Trophoblast cell (in vitro differentiated cells and primary cell): Measurements from ENCODE around the gene TFB2M.

Experiments
- DNase-seq, 2 donors: peaks; one replicate each; pipeline ENCODE4 v3.0.0-alpha.2; 2016
- H2AFZ ChIP-seq: 2 replicates; pipeline ENCODE4 v1.6.1; 2013; ENCODE audit warnings: low read length, moderate library complexity, mild to moderate bottlenecking; ENCODE audit not compliant: insufficient read depth, poor library complexity
- H2AK5ac ChIP-seq: 2 replicates; pipeline ENCODE4 v1.6.1; 2013; ENCODE audit warnings: mild to moderate bottlenecking, low read length
- H2BK120ac ChIP-seq: 2 replicates; pipeline ENCODE4 v1.6.1; 2013; ENCODE audit warnings: low read length, mild to moderate bottlenecking, moderate library complexity; ENCODE audit not compliant: insufficient read depth, poor library complexity
- H2BK12ac ChIP-seq: 2 replicates; pipeline ENCODE4 v1.6.1; 2013; ENCODE audit warnings: mild to moderate bottlenecking, low read length, moderate library complexity
- H2BK5ac ChIP-seq: 2 replicates; pipeline ENCODE4 v1.6.1; 2013; ENCODE audit warnings: low read length, low read depth, moderate library complexity, mild to moderate bottlenecking; ENCODE audit not compliant: poor library complexity
- H3K14ac ChIP-seq: 2 replicates; pipeline ENCODE4 v1.6.1; 2013; ENCODE audit warnings: mild to moderate bottlenecking, low read length
- H3K18ac ChIP-seq: 2 replicates; pipeline ENCODE4 v1.6.1; 2013; ENCODE audit warnings: mild to moderate bottlenecking, low read length
- H3K23ac ChIP-seq: 2 replicates; pipeline ENCODE4 v1.6.1; 2013; ENCODE audit warnings: low read length
- H3K27ac ChIP-seq: 2 replicates; pipeline ENCODE4 v1.5.1; 2013; ENCODE audit warnings: low read depth, mild to moderate bottlenecking, inconsistent platforms, low read length, moderate library complexity
- H3K27me3 ChIP-seq: 2 replicates; pipeline ENCODE4 v1.6.1; 2013; ENCODE audit warnings: inconsistent platforms, mild to moderate bottlenecking, low read length, moderate library complexity; ENCODE audit not compliant: insufficient read depth
- H3K36me3 ChIP-seq, 2 experiments: 1 replicate in 1 of 2; 2 replicates in 1 of 2; pipeline ENCODE4 v1.6.1; 2013; ENCODE audit warnings: low read length in 2 of 2, mild to moderate bottlenecking in 2 of 2, moderate library complexity in 1 of 2; ENCODE audit not compliant: insufficient read depth in 2 of 2, control insufficient read depth in 1 of 2
- H3K4ac ChIP-seq: 2 replicates; pipeline ENCODE4 v1.6.1; 2013; ENCODE audit warnings: low read depth, mild to moderate bottlenecking, low read length, moderate library complexity
- H3K4me1 ChIP-seq, 2 experiments: 1 replicate in 1 of 2; 2 replicates in 1 of 2; pipeline ENCODE4 v1.6.1; 2013; ENCODE audit warnings: low read length in 2 of 2, mild to moderate bottlenecking in 2 of 2, moderate library complexity in 1 of 2; ENCODE audit not compliant: insufficient read depth in 2 of 2, control insufficient read depth in 1 of 2
- H3K4me2 ChIP-seq: 2 replicates; pipeline ENCODE4 v1.6.1; 2013; ENCODE audit warnings: inconsistent platforms, mild to moderate bottlenecking, low read length, moderate library complexity
- H3K4me3 ChIP-seq: 2 replicates; pipeline ENCODE4 v1.5.1; 2013; ENCODE audit warnings: mild to moderate bottlenecking, low read depth, low read length, inconsistent platforms
- H3K79me1 ChIP-seq: one replicate; pipeline ENCODE4 v1.6.1; 2013; ENCODE audit warnings: low read length
- H3K79me2 ChIP-seq: 2 replicates; pipeline ENCODE4 v1.6.1; 2013; ENCODE audit warnings: low read length, mild to moderate bottlenecking; ENCODE audit not compliant: control insufficient read depth, insufficient read depth, poor library complexity
- H3K9ac ChIP-seq: 2 replicates; pipeline ENCODE4 v1.6.1; 2013; ENCODE audit warnings: mild to moderate bottlenecking, low read length
- H3K9me3 ChIP-seq: 2 replicates; pipeline ENCODE4 v1.6.1; 2013; ENCODE audit warnings: low read depth, mild to moderate bottlenecking, control low read depth, inconsistent platforms, low read length; ENCODE audit not compliant: insufficient read depth
- H4K12ac ChIP-seq: 2 replicates; pipeline ENCODE4 v1.6.1; 2013; ENCODE audit warnings: low read depth, mild to moderate bottlenecking, low read length, moderate library complexity
- H4K8ac ChIP-seq: 2 replicates; pipeline ENCODE4 v1.6.1; 2013; ENCODE audit warnings: low read depth, mild to moderate bottlenecking, low read length, moderate library complexity
- H4K91ac ChIP-seq: one replicate; pipeline ENCODE4 v1.6.1; 2013; ENCODE audit warnings: low read depth, mild to moderate bottlenecking, low read length, moderate library complexity
- WGBS: extraction: QIAGEN DNeasy Blood & Tissue Kit; methylation state at CpG from one replicate; pipeline ENCODE4 v1.1.7; 2013; ENCODE audit warnings: missing lambda C conversion rate; ENCODE audit not compliant: insufficient read length, insufficient coverage; ENCODE audit errors: extremely low coverage; 5-methylcytosine and 5-hydroxymethylcytosine counted together

Gene TFB2M

GRCh38 chr1:246540738-246541491, 25.1 kb downstream of the TFB2M start:
- no peaks in the 10 kb centered on the region for H3K4me1 ChIP-seq
- no peaks in the 10 kb centered on the region for H3K79me2 ChIP-seq
- H2AFZ ChIP-seq, result no peak overlapping the region
- WGBS, result no CpG with 5 or more reads among the region's 7 CpGs
- no peak overlapping the region for H3K14ac ChIP-seq
- no peak overlapping the region for H2BK120ac ChIP-seq
- H3K4me2 ChIP-seq, result no peak overlapping the region
- no peak overlapping the region for H2AK5ac ChIP-seq
- H3K27ac ChIP-seq, result no peak overlapping the region
- H3K79me1 ChIP-seq, result no peaks in the 10 kb centered on the region
- H3K4me3 ChIP-seq, result no peak overlapping the region
- no peak overlapping the region for H3K4ac ChIP-seq
- no peak overlapping the region for H3K23ac ChIP-seq
- no peak overlapping the region for H3K18ac ChIP-seq
- no peak overlapping the region for H2BK5ac ChIP-seq
- no peak overlapping the region for H2BK12ac ChIP-seq
- no peaks in the 10 kb centered on the region for H3K9me3 ChIP-seq
- no peaks in the 10 kb centered on the region for H3K27me3 ChIP-seq
- peaks cover 14 to 15% of the 10 kb centered on the region in 2 experiments for H3K36me3 ChIP-seq
- no peak overlapping the region for H3K9ac ChIP-seq
- DNase-seq, result no peak
- H4K8ac ChIP-seq, result no peak overlapping the region
- no peak overlapping the region for H4K91ac ChIP-seq
- H4K12ac ChIP-seq, result no peak overlapping the region

- H3K79me2 ChIP-seq, result no peaks in the 10 kb centered on the region
- H2BK120ac ChIP-seq, result no peak overlapping the region
- no peak overlapping the region for H2BK12ac ChIP-seq
- H3K4me3 ChIP-seq, result no peak overlapping the region
- H2AK5ac ChIP-seq, result no peak overlapping the region
- H3K27ac ChIP-seq, result no peak overlapping the region
- WGBS, result no CpG with 5 or more reads among the region's 3 CpGs
- H3K9me3 ChIP-seq, result no peaks in the 10 kb centered on the region
- H3K14ac ChIP-seq, result no peak overlapping the region
- no peak overlapping the region for H3K9ac ChIP-seq
- no peak overlapping the region for H4K91ac ChIP-seq
- H3K4me1 ChIP-seq, result no peaks in the 10 kb centered on the region
- no peak overlapping the region for H4K12ac ChIP-seq
- H3K4me2 ChIP-seq, result no peak overlapping the region
- H2AFZ ChIP-seq, result no peak overlapping the region
- DNase-seq, result no peak
- no peaks in the 10 kb centered on the region for H3K79me1 ChIP-seq
- H3K23ac ChIP-seq, result no peak overlapping the region
- H3K36me3 ChIP-seq, result peaks cover 3% of the 10 kb centered on the region in 2 experiments
- no peak overlapping the region for H4K8ac ChIP-seq
- H3K4ac ChIP-seq, result no peak overlapping the region
- no peak overlapping the region for H3K18ac ChIP-seq
- no peaks in the 10 kb centered on the region for H3K27me3 ChIP-seq
- no peak overlapping the region for H2BK5ac ChIP-seq
Measured at GRCh38 chr1:246537887-246538286, 28.2 kb downstream of the TFB2M start.

- no peak overlapping the region for H2AK5ac ChIP-seq
- H3K9ac ChIP-seq, result no peak overlapping the region
Measured at GRCh38 chr1:246537441-246537840, 28.6 kb downstream of the TFB2M start.

GRCh38 chr1:246534114-246534513, 31.9 kb downstream of the TFB2M start:
- no peaks in the 10 kb centered on the region for H3K4me1 ChIP-seq
- no peak overlapping the region for H3K23ac ChIP-seq
- H3K27ac ChIP-seq, result no peak overlapping the region
- no CpG with 5 or more reads among the region's 1 CpG for WGBS
- no peak overlapping the region for H2BK5ac ChIP-seq
- H4K12ac ChIP-seq, result no peak overlapping the region
- peaks cover 2% of the 10 kb centered on the region for H3K9me3 ChIP-seq
- no peaks in the 10 kb centered on the region for H3K79me2 ChIP-seq
- DNase-seq, result no peak
- H2BK12ac ChIP-seq, result no peak overlapping the region
- H3K9ac ChIP-seq, result no peak overlapping the region
- no peak overlapping the region for H3K4me3 ChIP-seq
- no peak overlapping the region for H3K14ac ChIP-seq
- no peak overlapping the region for H3K4me2 ChIP-seq
- no peak overlapping the region for H4K8ac ChIP-seq
- no peak overlapping the region for H2AK5ac ChIP-seq
- H3K4ac ChIP-seq, result no peak overlapping the region
- no peak overlapping the region for H2BK120ac ChIP-seq
- no peak overlapping the region for H3K18ac ChIP-seq
- H4K91ac ChIP-seq, result no peak overlapping the region
- H3K36me3 ChIP-seq, result no peaks in the 10 kb centered on the region
- H3K79me1 ChIP-seq, result no peaks in the 10 kb centered on the region
- no peak overlapping the region for H2AFZ ChIP-seq
- H3K27me3 ChIP-seq, result no peaks in the 10 kb centered on the region

More at GRCh38 chr1:246537441-246537840, 28.6 kb downstream of the TFB2M start:
- no peak overlapping the region for H3K4me3 ChIP-seq
- H4K91ac ChIP-seq, result no peak overlapping the region
- H2BK5ac ChIP-seq, result no peak overlapping the region
- no peak overlapping the region for H3K14ac ChIP-seq
- no peaks in the 10 kb centered on the region for H3K79me1 ChIP-seq
- H4K12ac ChIP-seq, result no peak overlapping the region
- no peak overlapping the region for H3K4ac ChIP-seq
- no peak overlapping the region for H3K23ac ChIP-seq
- DNase-seq, result no peak
- H3K18ac ChIP-seq, result no peak overlapping the region
- no peaks in the 10 kb centered on the region for H3K79me2 ChIP-seq
- no peak overlapping the region for H3K27ac ChIP-seq
- no peak overlapping the region for H2BK120ac ChIP-seq
- no peak overlapping the region for H3K4me2 ChIP-seq
- H3K4me1 ChIP-seq, result no peaks in the 10 kb centered on the region
- H2BK12ac ChIP-seq, result no peak overlapping the region
- H3K36me3 ChIP-seq, result peaks cover 2% of the 10 kb centered on the region in 2 experiments
- no CpG with 5 or more reads among the region's 7 CpGs for WGBS
- no peak overlapping the region for H4K8ac ChIP-seq
- H3K9me3 ChIP-seq, result no peaks in the 10 kb centered on the region
- no peaks in the 10 kb centered on the region for H3K27me3 ChIP-seq
- no peak overlapping the region for H2AFZ ChIP-seq
